Measurements from ENCODE around the gene CNPY1. TPM values are rescaled to one million over a fixed set of nuclear protein-coding genes. Genes with fewer than 3 reads are reported as not detected.

CNPY1 gene
- total and polyA plus RNA-seq, 2 experiments from 2014 or later, result 0.15 TPM; not detected in 1

DNA sequence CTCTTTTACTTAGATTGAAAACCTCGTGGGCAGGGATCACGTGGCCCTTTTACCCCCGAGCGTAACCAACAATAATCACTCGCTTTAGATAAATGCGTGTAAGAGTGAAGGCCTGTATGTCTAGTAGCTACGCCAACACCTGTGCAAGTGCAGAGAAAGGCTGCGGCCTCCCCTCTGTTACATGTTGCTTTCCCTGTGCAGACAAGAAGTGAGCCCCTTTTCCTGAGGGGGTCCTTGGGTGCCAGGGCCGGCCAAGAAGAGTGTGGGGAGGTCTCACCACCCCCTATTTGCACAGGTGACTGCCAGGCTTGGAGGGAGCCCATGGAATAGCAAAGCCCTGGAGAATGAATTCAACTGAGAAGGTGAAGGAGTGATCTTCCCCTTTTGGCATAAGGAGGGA is 35.6 kb upstream of the CNPY1 start:
- Histone ChIP-seq H3K4me1 (ENCODE audit: low read depth) (no peaks in the 10 kb centered on the region), H3K27ac (no peak overlapping the region), H3K9me3 (ENCODE audit: low read depth) (no peaks in the 10 kb centered on the region), H3K4me3 (no peak overlapping the region), H3K27me3 (peaks cover 13% of the 10 kb centered on the region), H3K36me3 (no peaks in the 10 kb centered on the region)
- no peak for TF ChIP-seq CTCF (IDR thresholded peaks at IDR 0.05; ENCODE audit: low read depth, low read length)
- DNase-seq (ENCODE audit: low read depth in 1 of 2, low spot score in 1 of 2), result no peak

DNA sequence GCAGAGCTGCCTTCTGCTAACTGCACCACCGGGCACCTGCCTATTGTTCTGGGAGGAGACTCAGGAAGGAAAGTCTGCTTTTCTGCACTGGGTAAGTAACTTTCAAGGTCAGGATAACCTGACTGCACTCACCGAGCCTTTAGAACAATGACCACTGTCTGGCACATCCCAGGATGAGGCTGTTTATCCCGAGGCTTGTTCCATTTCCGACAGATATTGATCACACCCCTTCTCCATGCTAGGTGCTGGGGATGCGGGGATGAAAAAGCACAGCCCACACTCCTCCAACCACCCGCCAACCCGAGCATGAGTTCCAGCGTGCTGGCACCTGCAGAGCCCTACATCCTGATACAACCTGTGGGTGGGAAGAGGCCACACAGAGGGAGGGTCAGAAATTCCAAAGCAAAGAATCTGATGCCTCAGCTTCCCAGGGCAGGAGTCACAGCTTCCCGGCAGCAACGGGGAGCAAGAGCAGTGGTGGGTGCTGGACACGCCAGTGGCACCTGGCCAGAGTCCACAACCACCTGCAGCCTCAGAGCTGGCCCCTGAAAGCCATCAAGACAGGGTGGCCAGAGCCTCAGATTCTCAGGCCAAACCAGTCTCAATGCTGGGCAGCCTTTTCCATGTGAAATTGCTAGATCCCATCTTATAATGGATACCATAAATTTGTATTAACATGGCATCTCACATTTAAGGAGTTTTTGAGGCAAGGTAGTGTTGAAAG is 34.9 kb upstream of the CNPY1 start:
- DNase-seq (ENCODE audit: low read depth in 1 of 2, low spot score in 1 of 2), result no peak
- Histone ChIP-seq H3K4me1 (ENCODE audit: low read depth) (no peaks in the 10 kb centered on the region), H3K9me3 (ENCODE audit: low read depth) (no peaks in the 10 kb centered on the region), H3K4me3 (no peak overlapping the region), H3K27me3 (peaks cover 13% of the 10 kb centered on the region), H3K36me3 (no peaks in the 10 kb centered on the region), H3K27ac (no peak overlapping the region)
- no peak for TF ChIP-seq CTCF (IDR thresholded peaks at IDR 0.05; ENCODE audit: low read depth, low read length)

GRCh38 chr7:155580367-155580766 is 34.0 kb upstream of the CNPY1 start:
- no peak for DNase-seq (ENCODE audit: low read depth in 1 of 2, low spot score in 1 of 2)
- Histone ChIP-seq H3K4me3 (no peak overlapping the region), H3K27ac (no peak overlapping the region), H3K27me3 (peaks cover 13% of the 10 kb centered on the region), H3K4me1 (ENCODE audit: low read depth) (no peaks in the 10 kb centered on the region), H3K9me3 (ENCODE audit: low read depth) (no peaks in the 10 kb centered on the region), H3K36me3 (no peaks in the 10 kb centered on the region)
- TF ChIP-seq CTCF (IDR thresholded peaks at IDR 0.05; ENCODE audit: low read depth, low read length), result no peak

GRCh38 chr7:155579565-155579964 is 33.2 kb upstream of the CNPY1 start:
- H3K36me3 ChIP-seq, result no peaks in the 10 kb centered on the region
- H3K27me3 ChIP-seq, result peaks cover 13% of the 10 kb centered on the region
- DNase-seq (ENCODE audit: low read depth in 1 of 2, low spot score in 1 of 2), result no peak
- H3K4me3 ChIP-seq, result no peak overlapping the region
- H3K27ac ChIP-seq, result no peak overlapping the region
- TF ChIP-seq CTCF (IDR thresholded peaks at IDR 0.05; ENCODE audit: low read depth, low read length), result no peak
- no peaks in the 10 kb centered on the region for H3K9me3 ChIP-seq (ENCODE audit: low read depth)
- no peaks in the 10 kb centered on the region for H3K4me1 ChIP-seq (ENCODE audit: low read depth)

GRCh38 chr7:155578016-155578415 is 31.7 kb upstream of the CNPY1 start:
- H3K4me3 ChIP-seq, result no peak overlapping the region
- H3K4me1 ChIP-seq (ENCODE audit: low read depth), result no peaks in the 10 kb centered on the region
- DNase-seq (ENCODE audit: low read depth in 1 of 2, low spot score in 1 of 2), result no peak
- no peaks in the 10 kb centered on the region for H3K36me3 ChIP-seq
- no peak overlapping the region for H3K27ac ChIP-seq
- no peaks in the 10 kb centered on the region for H3K9me3 ChIP-seq (ENCODE audit: low read depth)
- peaks cover 3% of the 10 kb centered on the region for H3K27me3 ChIP-seq
- TF ChIP-seq CTCF (IDR thresholded peaks at IDR 0.05; ENCODE audit: low read depth, low read length), result no peak

Measured in cardiac muscle cell (in vitro differentiated cells and primary cell).